IMR-90 (cell line): ENCODE measurements around the gene USP16. TPM values are rescaled to one million over a fixed set of nuclear protein-coding genes. Genes with fewer than 3 reads are reported as not detected.

Experiments
- ATAC-seq: fragments of 200-7000 bp; cut with Tn5 transposase; 2 replicates; pipeline ENCODE4 v1.9.1; 2020; ENCODE audit warnings: low read depth, mild to moderate bottlenecking, moderate library complexity
- BruUV-seq: library from RNA; stranded (reverse); fragments of 400-500 nt; replicated peaks from 2 replicates; lab custom pipeline; 2021; lab: Mats Ljungman, UMichigan
- CTCF ChIA-PET: fragments of 300-600 bp; formaldehyde crosslinking; extraction: SDS; loops from one replicate; lab custom pipeline; 2021; ENCODE audit warnings: antibody characterized with exemption; lab: Yijun Ruan, JAX
- POLR2A ChIA-PET: fragments of 300-600 bp; sonication (Branson Sonifier 250); formaldehyde crosslinking; loops from one replicate; lab custom pipeline; 2022; ENCODE audit warnings: antibody characterized with exemption; ENCODE audit not compliant: unreplicated experiment; lab: Charles Lee
- DNase-seq: peaks from one replicate; pipeline ENCODE4 v3.0.0; 2013
- H2AFZ ChIP-seq: replicated peaks from 2 replicates; pipeline ENCODE3; 2013; ENCODE audit warnings: low read length, mild to moderate bottlenecking; ENCODE audit not compliant: poor library complexity
- H2AK5ac ChIP-seq: 2 replicates; pipeline ENCODE4 v1.6.1; 2013; ENCODE audit warnings: low read depth, low read length, inconsistent platforms
- H2AK9ac ChIP-seq: replicated peaks from 2 replicates; pipeline ENCODE3; 2013; ENCODE audit warnings: mild to moderate bottlenecking, low read depth, low read length, moderate library complexity; ENCODE audit not compliant: poor library complexity
- H2BK120ac ChIP-seq: 2 replicates; pipeline ENCODE4 v1.6.1; 2013; ENCODE audit warnings: low read depth, low read length, inconsistent platforms
- H2BK15ac ChIP-seq: 3 replicates; pipeline ENCODE4 v1.6.1; 2013; ENCODE audit warnings: low read depth, low read length, inconsistent platforms
- H2BK20ac ChIP-seq: 2 replicates; pipeline ENCODE4 v1.6.1; 2013; ENCODE audit warnings: low read depth, mild to moderate bottlenecking, inconsistent platforms, low read length, moderate library complexity
- H2BK5ac ChIP-seq: 2 replicates; pipeline ENCODE4 v1.6.1; 2013; ENCODE audit warnings: mild to moderate bottlenecking, low read depth, low read length, inconsistent platforms; ENCODE audit not compliant: poor library complexity, severe bottlenecking
- H3K14ac ChIP-seq: replicated peaks from 2 replicates; pipeline ENCODE4 v1.6.1; 2013; ENCODE audit warnings: low read depth, low read length, inconsistent platforms
- H3K18ac ChIP-seq: 2 replicates; pipeline ENCODE4 v1.6.1; 2013; ENCODE audit warnings: low read depth, low read length, control low read depth
- H3K23ac ChIP-seq: 2 replicates; pipeline ENCODE4 v1.6.1; 2013; ENCODE audit warnings: low read depth, low read length, inconsistent platforms
- H3K27ac ChIP-seq: 2 replicates; pipeline ENCODE4 v1.5.1; 2013; ENCODE audit warnings: mild to moderate bottlenecking, control low read depth, low read length; ENCODE audit not compliant: insufficient read depth
- H3K27me3 ChIP-seq: 2 replicates; pipeline ENCODE4 v1.6.1; 2013; ENCODE audit warnings: low read length; ENCODE audit not compliant: control insufficient read depth, insufficient read depth
- H3K36me3 ChIP-seq: 2 replicates; pipeline ENCODE4 v1.6.1; 2013; ENCODE audit warnings: low read length, mixed read lengths; ENCODE audit not compliant: control insufficient read depth, insufficient read depth
- H3K4ac ChIP-seq: 2 replicates; pipeline ENCODE4 v1.6.1; 2013; ENCODE audit warnings: low read depth, low read length, inconsistent platforms
- H3K4me1 ChIP-seq: 2 replicates; pipeline ENCODE4 v1.6.1; 2013; ENCODE audit warnings: low read length, mixed read lengths; ENCODE audit not compliant: control insufficient read depth, insufficient read depth
- H3K4me2 ChIP-seq: 2 replicates; pipeline ENCODE4 v1.6.1; 2013; ENCODE audit warnings: low read depth, mild to moderate bottlenecking, control low read depth, low read length, moderate library complexity
- H3K4me3 ChIP-seq: 2 replicates; pipeline ENCODE4 v1.5.1; 2013; ENCODE audit warnings: low read depth, mild to moderate bottlenecking, control low read depth, low read length, moderate library complexity; ENCODE audit not compliant: insufficient read depth
- H3K56ac ChIP-seq: 2 replicates; pipeline ENCODE4 v1.6.1; 2013; ENCODE audit warnings: low read length, inconsistent platforms; ENCODE audit not compliant: insufficient read depth; ENCODE audit errors: extremely low read depth
- H3K79me1 ChIP-seq, 2 experiments: 2 replicates each; pipeline ENCODE4 v1.6.1; 2013; ENCODE audit warnings: low read length in 2 of 2, inconsistent platforms in 1 of 2, low read depth in 1 of 2
- H3K9ac ChIP-seq: 2 replicates; pipeline ENCODE4 v1.6.1; 2013; ENCODE audit warnings: low read depth, low read length, control low read depth
- H3K9me1 ChIP-seq: 2 replicates; pipeline ENCODE4 v1.6.1; 2013; ENCODE audit warnings: low read length, inconsistent platforms; ENCODE audit not compliant: insufficient read depth
- H3K9me3 ChIP-seq: 2 replicates; pipeline ENCODE4 v1.6.1; 2013; ENCODE audit warnings: low read length; ENCODE audit not compliant: control insufficient read depth, insufficient read depth
- H4K20me1 ChIP-seq: 2 replicates; pipeline ENCODE4 v1.6.1; 2013; ENCODE audit warnings: low read length, inconsistent platforms; ENCODE audit not compliant: insufficient read depth
- H4K5ac ChIP-seq: 2 replicates; pipeline ENCODE4 v1.6.1; 2013; ENCODE audit warnings: mild to moderate bottlenecking, low read depth, low read length, control low read depth
- H4K8ac ChIP-seq, 2 experiments: 2 replicates each; pipeline ENCODE4 v1.6.1; 2013; ENCODE audit warnings: low read depth in 2 of 2, low read length in 2 of 2, control low read depth in 1 of 2, inconsistent platforms in 1 of 2
- H4K91ac ChIP-seq: 2 replicates; pipeline ENCODE4 v1.6.1; 2013; ENCODE audit warnings: low read depth, low read length, inconsistent platforms; ENCODE audit not compliant: insufficient read depth
- CEBPB ChIP-seq: IDR thresholded peaks from 2 replicates; pipeline ENCODE4 v1.6.1; 2012; ENCODE audit warnings: low read depth, low read length, improper control_type of control experiment
- CHD1 ChIP-seq: IDR thresholded peaks from 2 replicates; pipeline ENCODE4 v1.6.1; 2012; ENCODE audit warnings: low read depth, low read length, improper control_type of control experiment
- FOS ChIP-seq: fragments of 150-350 bp; IDR thresholded peaks from 2 replicates; pipeline ENCODE4 v1.6.1; 2016; ENCODE audit warnings: low read depth, low read length
- MAZ ChIP-seq: IDR thresholded peaks from 2 replicates; pipeline ENCODE4 v1.6.1; 2012; ENCODE audit warnings: low read depth, mild to moderate bottlenecking, low read length, improper control_type of control experiment, moderate library complexity, borderline replicate concordance
- MXI1 ChIP-seq: IDR thresholded peaks from 2 replicates; pipeline ENCODE4 v1.6.1; 2012; ENCODE audit warnings: low read depth, mild to moderate bottlenecking, low read length, moderate library complexity, borderline replicate concordance
- NFE2L2 ChIP-seq: fragments of 150-350 bp; IDR thresholded peaks from 2 replicates; pipeline ENCODE4 v1.6.1; 2016; ENCODE audit warnings: low read depth, mild to moderate bottlenecking, low read length
- POLR2A ChIP-seq: IDR thresholded peaks from 2 replicates; pipeline ENCODE4 v1.6.1; 2012; ENCODE audit warnings: mild to moderate bottlenecking, low read depth, low read length
- RAD21 ChIP-seq: IDR thresholded peaks from 2 replicates; pipeline ENCODE4 v1.6.1; 2012; ENCODE audit warnings: low read length, improper control_type of control experiment
- RCOR1 ChIP-seq: IDR thresholded peaks from 2 replicates; pipeline ENCODE4 v1.6.1; 2012; ENCODE audit warnings: mild to moderate bottlenecking, low read length, improper control_type of control experiment; ENCODE audit not compliant: insufficient replicate concordance
- RFX5 ChIP-seq: IDR thresholded peaks from 2 replicates; pipeline ENCODE4 v1.8.0; 2012; ENCODE audit warnings: low read depth, mild to moderate bottlenecking, low read length, moderate library complexity
- SMC3 ChIP-seq: fragments of 150-350 bp; IDR thresholded peaks from 2 replicates; pipeline ENCODE4 v1.6.1; 2016; ENCODE audit warnings: low read depth, mild to moderate bottlenecking, antibody characterized with exemption, low read length, moderate library complexity
- WGBS, 2 experiments: methylation state at CpG; one replicate each; pipeline versions ENCODE4 v1.1.5 to v1.1.7; 2013; ENCODE audit warnings: missing lambda C conversion rate in 2 of 2; ENCODE audit not compliant: insufficient read length in 1 of 2; ENCODE audit errors: extremely low coverage in 2 of 2; 5-methylcytosine and 5-hydroxymethylcytosine counted together
- dilution Hi-C: fragments of 300-500 bp; cut with HindIII; formaldehyde crosslinking; loops from one replicate; pipeline ENCODE4 v1.14.3; 2018; ENCODE audit warnings: low sequenced_read_pairs; ENCODE audit not compliant: unreplicated experiment
- in situ Hi-C: fragments of 300-500 bp; cut with MboI; formaldehyde crosslinking; loops from 3 replicates; pipeline ENCODE4 v1.14.3; 2019; ENCODE audit warnings: low sequenced_read_pairs, inconsistent platforms, mixed read lengths
- intact Hi-C: fragments of 100-400 bp; cut with micrococcal nuclease; formaldehyde crosslinking; loops from 2 replicates; pipeline ENCODE4 v1.10.0; 2022
- polyA plus RNA-seq, 3 experiments: library from polyadenylated mRNA; depleted of rRNA; stranded (reverse); fragments of >200 nt; gene quantifications; 2 replicates each; pipeline ENCODE4 v1.2.3, GENCODE V29; 2012; ENCODE audit warnings: low replicate concordance in 1 of 3
- total RNA-seq: library from RNA; depleted of rRNA; stranded (reverse); fragments of >200 nt; gene quantifications from 2 replicates; pipeline ENCODE4 v1.2.3, GENCODE V29; 2012
- TF ChIP-seq, protein P1 (sequence below): fragments of 150-350 bp; IDR thresholded peaks from 2 replicates; pipeline ENCODE4 v1.6.1; 2016; ENCODE audit warnings: low read depth, mild to moderate bottlenecking, low read length, moderate library complexity, borderline replicate concordance
- TF ChIP-seq, protein P2 (sequence below): conservative IDR thresholded peaks from 2 replicates; pipeline ENCODE4 v1.5.1; 2012; ENCODE audit warnings: mild to moderate bottlenecking, low read depth, low read length, improper control_type of control experiment

USP16 gene
- total and polyA plus RNA-seq, 2 of the 4 experiments (the other 2 are of a cell fraction) = 15.5 to 28.7 TPM

DNA sequence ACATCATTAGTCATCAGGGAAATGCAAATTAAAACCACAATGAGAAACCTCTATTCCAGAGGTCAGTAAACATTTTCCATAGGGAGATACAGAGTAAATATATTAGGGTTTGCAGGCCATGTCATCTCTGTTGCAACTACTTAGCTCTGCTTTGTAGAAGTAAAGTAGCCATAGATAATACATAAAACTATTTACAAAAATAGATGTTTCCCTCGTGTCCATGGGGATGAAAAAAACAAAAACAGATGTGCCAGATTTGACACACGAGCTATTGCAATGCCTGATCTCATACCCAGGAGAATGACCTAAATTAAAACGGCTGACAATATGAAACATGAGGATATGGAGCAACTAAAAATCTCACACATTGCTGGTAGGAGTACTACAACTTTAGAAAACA lies 49.1 kb upstream of the USP16 start:
- BruUV-seq = no TSS peak
- ChIA-PET CTCF (interaction anchor here (0.7 kb wide), 1 partner anchor 592 kb away, joined by 3 read pairs; no protein-coding TSS in a partner anchor), POLR2A (no interaction called here)
- Histone ChIP-seq H4K5ac (no peak overlapping the region), H2AK9ac (no peak overlapping the region), H4K8ac (no peak overlapping the region), H3K14ac (no peak overlapping the region), H3K27me3 (no peaks in the 10 kb centered on the region), H3K56ac (no peak overlapping the region), H3K9me3 (no peaks in the 10 kb centered on the region), H3K79me1 (peaks cover 4 to 26% of the 10 kb centered on the region in 2 experiments; a peak in 3 of 4 replicates), H3K27ac (no peak overlapping the region), H2BK5ac (no peak overlapping the region), H3K9ac (no peak overlapping the region), H3K4ac (no peak overlapping the region), H2BK20ac (no peak overlapping the region), H3K36me3 (peaks cover 18% of the 10 kb centered on the region), H2AFZ (no peak overlapping the region), H2BK15ac (no peak overlapping the region), H3K4me1 (peaks cover 11% of the 10 kb centered on the region), H2BK120ac (no peak overlapping the region), H4K91ac (no peak overlapping the region), H3K23ac (no peak overlapping the region), H3K18ac (no peak overlapping the region), H4K20me1 (peaks cover 6% of the 10 kb centered on the region; the same call in 1 of the 2 replicates), H2AK5ac (no peak overlapping the region), H3K4me2 (no peak overlapping the region; the same call in 1 of the 2 replicates), H3K9me1 (peaks cover 3% of the 10 kb centered on the region), H3K4me3 (no peak overlapping the region)
- WGBS, 2 experiments = no CpG with 5 or more reads among the region's 3 CpGs
- intact Hi-C loops = no loop called here
- TF ChIP-seq, protein P1, sequence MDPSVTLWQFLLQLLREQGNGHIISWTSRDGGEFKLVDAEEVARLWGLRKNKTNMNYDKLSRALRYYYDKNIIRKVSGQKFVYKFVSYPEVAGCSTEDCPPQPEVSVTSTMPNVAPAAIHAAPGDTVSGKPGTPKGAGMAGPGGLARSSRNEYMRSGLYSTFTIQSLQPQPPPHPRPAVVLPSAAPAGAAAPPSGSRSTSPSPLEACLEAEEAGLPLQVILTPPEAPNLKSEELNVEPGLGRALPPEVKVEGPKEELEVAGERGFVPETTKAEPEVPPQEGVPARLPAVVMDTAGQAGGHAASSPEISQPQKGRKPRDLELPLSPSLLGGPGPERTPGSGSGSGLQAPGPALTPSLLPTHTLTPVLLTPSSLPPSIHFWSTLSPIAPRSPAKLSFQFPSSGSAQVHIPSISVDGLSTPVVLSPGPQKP = no peak
- TF ChIP-seq NFE2L2 (no peak), MXI1 (no peak), RFX5 (no peak), RAD21 (no peak), CEBPB (no peak; the same call in 1 of the 2 replicates), FOS (no peak), MAZ (no peak), CHD1 (no peak), POLR2A (no peak), RCOR1 (no peak), SMC3 (no peak)
- TF ChIP-seq, protein P2, sequence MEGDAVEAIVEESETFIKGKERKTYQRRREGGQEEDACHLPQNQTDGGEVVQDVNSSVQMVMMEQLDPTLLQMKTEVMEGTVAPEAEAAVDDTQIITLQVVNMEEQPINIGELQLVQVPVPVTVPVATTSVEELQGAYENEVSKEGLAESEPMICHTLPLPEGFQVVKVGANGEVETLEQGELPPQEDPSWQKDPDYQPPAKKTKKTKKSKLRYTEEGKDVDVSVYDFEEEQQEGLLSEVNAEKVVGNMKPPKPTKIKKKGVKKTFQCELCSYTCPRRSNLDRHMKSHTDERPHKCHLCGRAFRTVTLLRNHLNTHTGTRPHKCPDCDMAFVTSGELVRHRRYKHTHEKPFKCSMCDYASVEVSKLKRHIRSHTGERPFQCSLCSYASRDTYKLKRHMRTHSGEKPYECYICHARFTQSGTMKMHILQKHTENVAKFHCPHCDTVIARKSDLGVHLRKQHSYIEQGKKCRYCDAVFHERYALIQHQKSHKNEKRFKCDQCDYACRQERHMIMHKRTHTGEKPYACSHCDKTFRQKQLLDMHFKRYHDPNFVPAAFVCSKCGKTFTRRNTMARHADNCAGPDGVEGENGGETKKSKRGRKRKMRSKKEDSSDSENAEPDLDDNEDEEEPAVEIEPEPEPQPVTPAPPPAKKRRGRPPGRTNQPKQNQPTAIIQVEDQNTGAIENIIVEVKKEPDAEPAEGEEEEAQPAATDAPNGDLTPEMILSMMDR = no peak
- ATAC-seq = peak; percentile 73
- peak; percentile 45 for DNase-seq
- dilution Hi-C loops = no loop called here
- in situ Hi-C loops = no loop called here
